HUDEP-2 (cell line): ENCODE data around the gene ACAD10.

ENCODE experiments used
- DNase-seq, 76 experiments: peaks; one replicate each; lab custom pipeline; 2025; ENCODE audit not compliant: unreplicated experiment in 76 of 76; lab: John Stamatoyannopoulos, UW

The ACAD10 gene

DNA sequence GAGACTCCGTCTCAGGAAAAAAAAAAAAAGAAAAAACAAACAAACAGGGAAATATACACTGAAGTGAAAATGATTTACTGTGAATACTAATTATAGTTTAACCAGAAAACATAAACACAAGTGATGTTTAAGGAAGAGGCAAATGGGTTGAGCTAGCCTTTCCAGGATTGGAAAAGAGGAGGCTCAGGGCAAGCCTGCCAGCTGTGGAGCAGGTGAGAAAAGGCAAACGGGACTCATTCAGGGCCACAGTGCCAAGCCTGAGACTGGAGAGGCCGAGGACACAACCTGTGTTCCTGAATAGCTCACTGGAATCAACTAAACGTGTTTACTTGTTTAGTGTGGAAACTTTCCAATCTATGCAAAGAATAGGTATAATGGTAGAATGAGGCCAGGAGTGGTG, 120.5 kb downstream of the ACAD10 start:
- no peak for DNase-seq
